Neural progenitor cell (in vitro differentiated cells): ENCODE results near the gene SMIM41. TPM values are rescaled to one million over a fixed set of nuclear protein-coding genes. Genes with fewer than 3 reads are reported as not detected.
A peak's percentile ranks its signal among the peaks of the same experiment; 100 is the strongest.

Experiments
- DNase-seq: peaks from one replicate; pipeline ENCODE4 v3.0.0-alpha.2; 2016; ENCODE audit warnings: low spot score
- H2AFZ ChIP-seq: fragments of 200-600 bp; sonication (generic); replicated peaks from 2 replicates; pipeline ENCODE4 v1.6.1; 2016; ENCODE audit warnings: antibody characterized with exemption
- H3F3A ChIP-seq: fragments of 200-600 bp; sonication (generic); 2 replicates; pipeline ENCODE4 v1.6.1; 2016; ENCODE audit warnings: antibody characterized with exemption, low read depth
- H3K27ac ChIP-seq: fragments of 200-600 bp; sonication (generic); 2 replicates; pipeline ENCODE4 v1.5.1; 2016; ENCODE audit warnings: mild to moderate bottlenecking
- H3K27me3 ChIP-seq: fragments of 200-600 bp; sonication (generic); 2 replicates; pipeline ENCODE4 v1.6.1; 2016; ENCODE audit warnings: mild to moderate bottlenecking, moderate library complexity
- H3K36me3 ChIP-seq: fragments of 200-600 bp; sonication (generic); 2 replicates; pipeline ENCODE4 v1.5.1; 2016
- H3K4me1 ChIP-seq: fragments of 200-600 bp; sonication (generic); 2 replicates; pipeline ENCODE4 v1.6.1; 2016; ENCODE audit warnings: mixed run types
- H3K4me2 ChIP-seq: fragments of 200-600 bp; sonication (generic); 2 replicates; pipeline ENCODE4 v1.6.1; 2016
- H3K4me3 ChIP-seq: fragments of 200-600 bp; sonication (generic); 2 replicates; pipeline ENCODE4 v1.5.1; 2016
- H3K79me2 ChIP-seq: fragments of 200-600 bp; sonication (generic); 2 replicates; pipeline ENCODE4 v1.6.1; 2016; ENCODE audit warnings: low read depth
- H3K9ac ChIP-seq: fragments of 200-600 bp; sonication (generic); 2 replicates; pipeline ENCODE4 v1.6.1; 2016
- H3K9me3 ChIP-seq: fragments of 200-600 bp; sonication (generic); 2 replicates; pipeline ENCODE4 v1.5.1; 2016; ENCODE audit warnings: low read depth
- H4K20me1 ChIP-seq: fragments of 200-600 bp; sonication (generic); 2 replicates; pipeline ENCODE4 v1.6.1; 2016; ENCODE audit warnings: low read depth
- H3K27ac Mint-ChIP-seq: 3 replicates; pipeline ENCODE4 v1.8.0; 2021; ENCODE audit warnings: mixed read lengths
- H3K27me3 Mint-ChIP-seq: 2 replicates; pipeline ENCODE4 v1.8.0; 2022; ENCODE audit warnings: low read depth, mild to moderate bottlenecking, inconsistent platforms, moderate library complexity, mixed read lengths; ENCODE audit not compliant: insufficient read depth
- H3K36me3 Mint-ChIP-seq: 3 replicates; pipeline ENCODE4 v1.8.0; 2021; ENCODE audit warnings: mixed read lengths
- H3K4me1 Mint-ChIP-seq: 3 replicates; pipeline ENCODE4 v1.8.0; 2021; ENCODE audit warnings: mixed read lengths
- H3K4me3 Mint-ChIP-seq: 3 replicates; pipeline ENCODE4 v1.8.0; 2021; ENCODE audit warnings: mild to moderate bottlenecking, moderate library complexity, mixed read lengths
- H3K9me3 Mint-ChIP-seq: 3 replicates; pipeline ENCODE4 v1.8.0; 2020; ENCODE audit warnings: mixed read lengths
- CTCF ChIP-seq: fragments of 200-600 bp; sonication (generic); IDR thresholded peaks from 2 replicates; pipeline ENCODE4 v1.5.1; 2017; ENCODE audit warnings: antibody characterized with exemption, mild to moderate bottlenecking
- EZH2 ChIP-seq: fragments of 200-600 bp; sonication (generic); IDR thresholded peaks from 2 replicates; pipeline ENCODE4 v1.6.1; 2017; ENCODE audit warnings: antibody characterized with exemption, mild to moderate bottlenecking, moderate library complexity
- EZH2phosphoT487 ChIP-seq: fragments of 200-600 bp; sonication (generic); IDR thresholded peaks from 2 replicates; pipeline ENCODE4 v1.6.1; 2017; ENCODE audit warnings: antibody characterized with exemption
- total RNA-seq: library from RNA; depleted of rRNA; stranded (reverse); fragments of >200 nt; gene quantifications from 2 replicates; pipeline ENCODE4 v1.2.3, GENCODE V29; 2015; ENCODE audit warnings: low replicate concordance

Gene SMIM41
- total RNA-seq, 1 donor from 2014 or later, result not detected

- peak overlapping the region; percentile 76 for H2AFZ ChIP-seq
- no peak for TF ChIP-seq EZH2
- peak; percentile 81 for TF ChIP-seq CTCF
- no peak for TF ChIP-seq EZH2phosphoT487
- no peak overlapping the region for H3K9ac ChIP-seq
- H3K27ac ChIP-seq, result no peak overlapping the region
- H3K9me3 Mint-ChIP-seq, result no peaks in the 10 kb centered on the region
- peak overlapping the region; percentile 5 for H3K27ac Mint-ChIP-seq
- peak; percentile 68 for DNase-seq
- no peaks in the 10 kb centered on the region for H4K20me1 ChIP-seq
- no peaks in the 10 kb centered on the region for H3F3A ChIP-seq
- H3K79me2 ChIP-seq, result no peaks in the 10 kb centered on the region
- no peak overlapping the region for H3K4me2 ChIP-seq
- no peaks in the 10 kb centered on the region for H3K36me3 ChIP-seq
- H3K9me3 ChIP-seq, result no peaks in the 10 kb centered on the region
- no peaks in the 10 kb centered on the region for H3K36me3 Mint-ChIP-seq
- peak overlapping the region; percentile 7 for H3K4me3 Mint-ChIP-seq
- no peaks in the 10 kb centered on the region for H3K4me1 ChIP-seq
- peaks cover 6% of the 10 kb centered on the region for H3K27me3 Mint-ChIP-seq
- no peak overlapping the region for H3K4me3 ChIP-seq
- H3K4me1 Mint-ChIP-seq, result peaks cover 40% of the 10 kb centered on the region
- H3K27me3 ChIP-seq, result no peaks in the 10 kb centered on the region
Observed at GRCh38 chr12:52139579-52140062, 60.1 kb downstream of the SMIM41 start.

DNA sequence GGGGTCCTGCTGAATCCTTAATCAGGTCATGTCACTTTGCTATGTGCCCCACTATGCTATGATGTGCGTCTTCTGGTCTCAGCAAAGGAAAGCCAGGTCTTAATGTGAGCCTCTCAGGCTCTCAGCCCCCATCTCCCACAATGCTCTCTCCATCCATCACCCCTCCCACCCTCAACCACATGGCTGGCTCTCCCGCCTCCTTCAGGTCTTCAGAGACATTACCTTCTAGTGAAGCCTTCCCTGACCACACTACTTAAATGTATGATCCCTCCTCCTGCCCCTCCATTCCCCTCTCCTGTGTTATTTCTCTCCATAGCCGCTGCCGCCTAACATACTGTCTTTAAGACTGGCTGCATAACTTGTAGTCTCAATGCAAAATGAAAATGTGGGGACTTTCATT lies 61.8 kb downstream of the SMIM41 start:
- Histone ChIP-seq H3K36me3 (no peaks in the 10 kb centered on the region), H3K9ac (no peak overlapping the region), H3F3A (no peaks in the 10 kb centered on the region), H3K27ac (no peak overlapping the region), H4K20me1 (no peaks in the 10 kb centered on the region), H3K27me3 (no peaks in the 10 kb centered on the region), H2AFZ (no peak overlapping the region), H3K4me2 (no peak overlapping the region), H3K4me3 (no peak overlapping the region), H3K79me2 (no peaks in the 10 kb centered on the region), H3K4me1 (peaks cover 16% of the 10 kb centered on the region), H3K9me3 (no peaks in the 10 kb centered on the region)
- H3K27me3 Mint-ChIP-seq, result peaks cover 2% of the 10 kb centered on the region
- H3K9me3 Mint-ChIP-seq, result no peaks in the 10 kb centered on the region
- peak overlapping the region; percentile 34 for H3K27ac Mint-ChIP-seq
- DNase-seq, result peak; percentile 36
- H3K36me3 Mint-ChIP-seq, result no peaks in the 10 kb centered on the region
- H3K4me3 Mint-ChIP-seq, result no peak overlapping the region
- TF ChIP-seq CTCF (peak; percentile 24), EZH2phosphoT487 (no peak), EZH2 (no peak)
- H3K4me1 Mint-ChIP-seq, result peaks cover 52% of the 10 kb centered on the region

DNA sequence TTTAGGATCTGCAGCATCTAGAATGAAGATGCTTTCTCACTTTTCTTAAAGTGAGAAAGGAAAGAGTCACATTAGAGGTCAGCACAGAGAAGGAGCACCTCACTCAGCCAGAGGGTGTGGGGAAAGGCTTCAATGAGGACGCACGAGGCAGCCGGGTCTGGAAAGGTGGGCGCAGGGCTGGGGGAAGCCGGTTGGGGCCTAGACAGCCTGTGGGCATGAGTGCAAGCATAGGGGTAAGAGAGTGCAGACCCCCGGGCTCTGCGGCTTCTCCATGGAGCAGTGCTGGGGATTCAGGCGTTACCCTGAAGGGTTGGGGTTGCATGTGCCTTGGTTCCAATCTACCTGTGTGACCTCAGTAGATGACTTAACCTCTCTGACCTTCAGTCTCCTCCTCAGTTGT lies 62.4 kb downstream of the SMIM41 start:
- Histone ChIP-seq H4K20me1 (no peaks in the 10 kb centered on the region), H3F3A (no peaks in the 10 kb centered on the region), H2AFZ (no peak overlapping the region), H3K27ac (no peak overlapping the region), H3K9me3 (no peaks in the 10 kb centered on the region), H3K36me3 (no peaks in the 10 kb centered on the region), H3K27me3 (no peaks in the 10 kb centered on the region), H3K79me2 (no peaks in the 10 kb centered on the region), H3K4me1 (peaks cover 16% of the 10 kb centered on the region), H3K4me2 (no peak overlapping the region), H3K4me3 (no peak overlapping the region), H3K9ac (no peak overlapping the region)
- Mint-ChIP-seq H3K27ac (peak overlapping the region; percentile 34), H3K4me1 (peaks cover 52% of the 10 kb centered on the region), H3K27me3 (peaks cover 2% of the 10 kb centered on the region), H3K36me3 (no peaks in the 10 kb centered on the region), H3K4me3 (no peak overlapping the region), H3K9me3 (no peaks in the 10 kb centered on the region)
- DNase-seq, result no peak
- TF ChIP-seq EZH2 (no peak), CTCF (no peak), EZH2phosphoT487 (no peak)
